ENCODE results near the gene PACRG. TPM values are rescaled to one million over a fixed set of nuclear protein-coding genes. Genes with fewer than 3 reads are reported as not detected.

The PACRG gene
- total and polyA plus RNA-seq, 2 of the 13 experiments (the other 11 are each of a cell fraction or from before 2014, with no cell fraction given): 0.13 TPM; not detected in 1

DNA sequence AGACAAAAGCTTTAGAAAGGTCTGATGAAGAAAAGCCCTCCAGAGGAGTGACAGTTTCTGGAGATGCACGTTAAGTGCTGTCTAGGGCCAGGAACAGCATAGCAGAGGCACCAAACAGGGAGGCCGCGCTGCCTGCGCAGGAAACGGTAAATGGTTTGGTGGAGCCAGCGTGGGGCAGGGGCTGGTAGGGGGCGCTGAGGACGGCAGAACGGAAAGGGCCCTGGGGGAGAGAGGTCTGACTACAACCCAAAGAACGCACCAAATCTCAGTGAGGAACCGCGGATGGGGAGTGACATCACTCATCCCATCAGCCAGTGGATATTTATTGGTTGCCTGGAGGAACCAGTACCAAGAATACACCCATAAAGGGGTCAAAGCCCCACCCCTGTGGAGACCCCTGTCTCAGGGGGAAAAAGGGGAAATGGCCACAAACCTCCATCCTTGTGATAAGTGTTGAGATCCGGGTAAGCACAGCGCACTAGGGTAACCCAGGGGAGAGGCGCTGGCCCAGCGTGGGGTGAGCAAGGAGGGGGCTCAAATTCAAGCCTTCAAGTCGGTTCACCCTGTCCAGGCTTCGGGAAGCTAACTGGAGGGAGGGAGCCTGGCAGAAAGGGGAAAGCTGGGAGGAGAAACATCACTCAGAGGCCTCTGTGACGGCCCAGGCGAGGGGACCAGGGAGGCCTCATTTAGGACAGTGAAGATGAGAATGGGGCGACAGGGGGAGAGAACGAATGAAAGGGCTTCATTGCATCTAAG lies 437.6 kb downstream of the PACRG start:
- CTCF ChIA-PET (ENCODE audit: low intra/inter-chr PET ratio, low total read pairs): no interaction called here
- no peaks in the 10 kb centered on the region for H3K4me1 ChIP-seq (ENCODE audit: insufficient read depth, low read length)

More for the DNA sequence above, 437.6 kb downstream of the PACRG start:
- Histone ChIP-seq H4K20me1 (ENCODE audit: insufficient read depth, low read length) (no peaks in the 10 kb centered on the region), H3K9me3 (ENCODE audit: low read length) (no peaks in the 10 kb centered on the region), H3K9ac (ENCODE audit: insufficient read depth, low read depth, low read length) (no peak overlapping the region), H3K27ac (ENCODE audit: extremely low read length, insufficient read depth, low read length) (no peak overlapping the region), H3K36me3 (replicated peaks in 1 of 2; ENCODE audit: control insufficient read depth in 1 of 2, insufficient read depth in 2 of 2, low read length in 2 of 2) (no peaks in the 10 kb centered on the region), H2AFZ (ENCODE audit: low read length) (no peak overlapping the region), H3K79me2 (ENCODE audit: insufficient read depth, low read length) (no peaks in the 10 kb centered on the region), H3K4me3 (replicated peaks in 1 of 3; ENCODE audit: insufficient read depth in 1 of 3, low read depth in 2 of 3, low read length in 3 of 3) (no peak overlapping the region), H3K4me2 (ENCODE audit: low read depth, low read length) (no peak overlapping the region), H3K27me3 (ENCODE audit: control insufficient read depth in 1 of 2, insufficient read depth in 2 of 2, low read length in 2 of 2) (peaks cover 0 to 17% of the 10 kb centered on the region in 2 experiments; a peak in 3 of 5 replicates)
- DNase-seq (ENCODE audit: low spot score) (no peak), FAIRE-seq (no peak), ATAC-seq (no peak)
- intact Hi-C loops (cut with micrococcal nuclease; ENCODE audit: unreplicated experiment): no loop called here
- 57% methylated on average over 22 of the region's 22 CpGs for WGBS (ENCODE audit: low lambda C conversion rate)
- no TSS peak for BruUV-seq (replicated peaks)
- in situ Hi-C loops (cut with HindIII; ENCODE audit: extremely low pct_ligation_motif_present, low pct_unique_long_range_greater_than_20kb): no loop called here
- TF ChIP-seq, protein P1, sequence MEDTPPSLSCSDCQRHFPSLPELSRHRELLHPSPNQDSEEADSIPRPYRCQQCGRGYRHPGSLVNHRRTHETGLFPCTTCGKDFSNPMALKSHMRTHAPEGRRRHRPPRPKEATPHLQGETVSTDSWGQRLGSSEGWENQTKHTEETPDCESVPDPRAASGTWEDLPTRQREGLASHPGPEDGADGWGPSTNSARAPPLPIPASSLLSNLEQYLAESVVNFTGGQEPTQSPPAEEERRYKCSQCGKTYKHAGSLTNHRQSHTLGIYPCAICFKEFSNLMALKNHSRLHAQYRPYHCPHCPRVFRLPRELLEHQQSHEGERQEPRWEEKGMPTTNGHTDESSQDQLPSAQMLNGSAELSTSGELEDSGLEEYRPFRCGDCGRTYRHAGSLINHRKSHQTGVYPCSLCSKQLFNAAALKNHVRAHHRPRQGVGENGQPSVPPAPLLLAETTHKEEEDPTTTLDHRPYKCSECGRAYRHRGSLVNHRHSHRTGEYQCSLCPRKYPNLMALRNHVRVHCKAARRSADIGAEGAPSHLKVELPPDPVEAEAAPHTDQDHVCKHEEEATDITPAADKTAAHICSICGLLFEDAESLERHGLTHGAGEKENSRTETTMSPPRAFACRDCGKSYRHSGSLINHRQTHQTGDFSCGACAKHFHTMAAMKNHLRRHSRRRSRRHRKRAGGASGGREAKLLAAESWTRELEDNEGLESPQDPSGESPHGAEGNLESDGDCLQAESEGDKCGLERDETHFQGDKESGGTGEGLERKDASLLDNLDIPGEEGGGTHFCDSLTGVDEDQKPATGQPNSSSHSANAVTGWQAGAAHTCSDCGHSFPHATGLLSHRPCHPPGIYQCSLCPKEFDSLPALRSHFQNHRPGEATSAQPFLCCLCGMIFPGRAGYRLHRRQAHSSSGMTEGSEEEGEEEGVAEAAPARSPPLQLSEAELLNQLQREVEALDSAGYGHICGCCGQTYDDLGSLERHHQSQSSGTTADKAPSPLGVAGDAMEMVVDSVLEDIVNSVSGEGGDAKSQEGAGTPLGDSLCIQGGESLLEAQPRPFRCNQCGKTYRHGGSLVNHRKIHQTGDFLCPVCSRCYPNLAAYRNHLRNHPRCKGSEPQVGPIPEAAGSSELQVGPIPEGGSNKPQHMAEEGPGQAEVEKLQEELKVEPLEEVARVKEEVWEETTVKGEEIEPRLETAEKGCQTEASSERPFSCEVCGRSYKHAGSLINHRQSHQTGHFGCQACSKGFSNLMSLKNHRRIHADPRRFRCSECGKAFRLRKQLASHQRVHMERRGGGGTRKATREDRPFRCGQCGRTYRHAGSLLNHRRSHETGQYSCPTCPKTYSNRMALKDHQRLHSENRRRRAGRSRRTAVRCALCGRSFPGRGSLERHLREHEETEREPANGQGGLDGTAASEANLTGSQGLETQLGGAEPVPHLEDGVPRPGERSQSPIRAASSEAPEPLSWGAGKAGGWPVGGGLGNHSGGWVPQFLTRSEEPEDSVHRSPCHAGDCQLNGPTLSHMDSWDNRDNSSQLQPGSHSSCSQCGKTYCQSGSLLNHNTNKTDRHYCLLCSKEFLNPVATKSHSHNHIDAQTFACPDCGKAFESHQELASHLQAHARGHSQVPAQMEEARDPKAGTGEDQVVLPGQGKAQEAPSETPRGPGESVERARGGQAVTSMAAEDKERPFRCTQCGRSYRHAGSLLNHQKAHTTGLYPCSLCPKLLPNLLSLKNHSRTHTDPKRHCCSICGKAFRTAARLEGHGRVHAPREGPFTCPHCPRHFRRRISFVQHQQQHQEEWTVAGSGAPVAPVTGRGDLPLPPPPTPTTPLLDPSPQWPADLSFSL (CRISPR knock-in tag; IDR thresholded peaks at IDR 0.05): no peak
- TF ChIP-seq ZC3H13 (CRISPR knock-in tag; IDR thresholded peaks at IDR 0.05): no peak
- TF ChIP-seq ZMYM4 (CRISPR knock-in tag; IDR thresholded peaks at IDR 0.05): no peak
- no peak for TF ChIP-seq ZKSCAN5 (CRISPR knock-in tag; IDR thresholded peaks at IDR 0.05)
- no peak for TF ChIP-seq SRSF4 (IDR thresholded peaks at IDR 0.05; ENCODE audit: low read depth, low read length, poor library complexity, severe bottlenecking)
- no peak for TF ChIP-seq KAT7 (CRISPR knock-in tag; IDR thresholded peaks at IDR 0.05; ENCODE audit: borderline replicate concordance)
- no peak for TF ChIP-seq ZNF891 (CRISPR knock-in tag; IDR thresholded peaks at IDR 0.05)
- TF ChIP-seq XBP1 (CRISPR knock-in tag; IDR thresholded peaks at IDR 0.05): no peak
- TF ChIP-seq, protein P2, sequence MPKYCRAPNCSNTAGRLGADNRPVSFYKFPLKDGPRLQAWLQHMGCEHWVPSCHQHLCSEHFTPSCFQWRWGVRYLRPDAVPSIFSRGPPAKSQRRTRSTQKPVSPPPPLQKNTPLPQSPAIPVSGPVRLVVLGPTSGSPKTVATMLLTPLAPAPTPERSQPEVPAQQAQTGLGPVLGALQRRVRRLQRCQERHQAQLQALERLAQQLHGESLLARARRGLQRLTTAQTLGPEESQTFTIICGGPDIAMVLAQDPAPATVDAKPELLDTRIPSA (CRISPR knock-in tag; IDR thresholded peaks at IDR 0.05; ENCODE audit: borderline replicate concordance): no peak
- TF ChIP-seq, protein P3, sequence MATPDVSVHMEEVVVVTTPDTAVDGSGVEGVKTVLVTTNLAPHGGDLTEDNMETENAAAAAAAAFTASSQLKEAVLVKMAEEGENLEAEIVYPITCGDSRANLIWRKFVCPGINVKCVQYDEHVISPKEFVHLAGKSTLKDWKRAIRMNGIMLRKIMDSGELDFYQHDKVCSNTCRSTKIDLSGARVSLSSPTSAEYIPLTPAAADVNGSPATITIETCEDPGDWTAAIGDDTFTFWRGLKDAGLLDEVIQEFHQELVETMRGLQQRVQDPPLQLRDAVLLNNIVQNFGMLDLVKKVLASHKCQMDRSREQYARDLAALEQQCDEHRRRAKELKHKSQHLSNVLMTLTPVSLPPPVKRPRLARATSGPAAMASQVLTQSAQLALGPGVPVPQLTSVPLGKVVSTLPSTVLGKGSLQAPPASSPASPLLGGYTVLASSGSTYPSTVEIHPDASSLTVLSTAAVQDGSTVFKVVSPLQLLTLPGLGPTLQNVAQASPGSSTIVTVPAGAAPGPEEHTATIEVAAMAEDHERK (CRISPR knock-in tag; IDR thresholded peaks at IDR 0.05; ENCODE audit: low read depth): no peak
- POLR2A ChIA-PET: no interaction called here
